Neural crest cell (in vitro differentiated cells): ENCODE measurements around the gene PLK3. TPM values are rescaled to one million over a fixed set of nuclear protein-coding genes. Genes with fewer than 3 reads are reported as not detected.

Experiments used
- DNase-seq: peaks from one replicate; pipeline ENCODE4 v3.0.0; 2021; ENCODE audit warnings: low read depth, mixed read lengths, low spot score
- H3K27ac Mint-ChIP-seq: one replicate; pipeline ENCODE4 v1.8.0; 2021; ENCODE audit warnings: mild to moderate bottlenecking, mixed read lengths; ENCODE audit not compliant: unreplicated experiment
- H3K27me3 Mint-ChIP-seq: 2 replicates; pipeline ENCODE4 v1.8.0; 2021; ENCODE audit warnings: low read depth, mild to moderate bottlenecking, mixed read lengths
- H3K36me3 Mint-ChIP-seq: 2 replicates; pipeline ENCODE4 v1.8.0; 2021; ENCODE audit warnings: low read depth, mild to moderate bottlenecking, mixed read lengths
- H3K4me1 Mint-ChIP-seq: 2 replicates; pipeline ENCODE4 v1.8.0; 2021; ENCODE audit warnings: mixed read lengths
- H3K4me3 Mint-ChIP-seq: one replicate; pipeline ENCODE4 v1.8.0; 2021; ENCODE audit warnings: mild to moderate bottlenecking, mixed read lengths
- H3K9me3 Mint-ChIP-seq: 2 replicates; pipeline ENCODE4 v1.8.0; 2021; ENCODE audit warnings: mixed read lengths
- CTCF ChIP-seq: fragments of 200-600 bp; sonication (generic); conservative IDR thresholded peaks from 2 replicates; pipeline ENCODE4 v1.5.0; 2021; ENCODE audit warnings: antibody characterized with exemption, mild to moderate bottlenecking
- total RNA-seq: library from RNA; stranded (reverse); gene quantifications from 2 replicates; pipeline ENCODE4 v1.2.1, GENCODE V29; 2021

Gene PLK3
- total RNA-seq, 1 donor from 2014 or later, result 15.3 TPM

DNA sequence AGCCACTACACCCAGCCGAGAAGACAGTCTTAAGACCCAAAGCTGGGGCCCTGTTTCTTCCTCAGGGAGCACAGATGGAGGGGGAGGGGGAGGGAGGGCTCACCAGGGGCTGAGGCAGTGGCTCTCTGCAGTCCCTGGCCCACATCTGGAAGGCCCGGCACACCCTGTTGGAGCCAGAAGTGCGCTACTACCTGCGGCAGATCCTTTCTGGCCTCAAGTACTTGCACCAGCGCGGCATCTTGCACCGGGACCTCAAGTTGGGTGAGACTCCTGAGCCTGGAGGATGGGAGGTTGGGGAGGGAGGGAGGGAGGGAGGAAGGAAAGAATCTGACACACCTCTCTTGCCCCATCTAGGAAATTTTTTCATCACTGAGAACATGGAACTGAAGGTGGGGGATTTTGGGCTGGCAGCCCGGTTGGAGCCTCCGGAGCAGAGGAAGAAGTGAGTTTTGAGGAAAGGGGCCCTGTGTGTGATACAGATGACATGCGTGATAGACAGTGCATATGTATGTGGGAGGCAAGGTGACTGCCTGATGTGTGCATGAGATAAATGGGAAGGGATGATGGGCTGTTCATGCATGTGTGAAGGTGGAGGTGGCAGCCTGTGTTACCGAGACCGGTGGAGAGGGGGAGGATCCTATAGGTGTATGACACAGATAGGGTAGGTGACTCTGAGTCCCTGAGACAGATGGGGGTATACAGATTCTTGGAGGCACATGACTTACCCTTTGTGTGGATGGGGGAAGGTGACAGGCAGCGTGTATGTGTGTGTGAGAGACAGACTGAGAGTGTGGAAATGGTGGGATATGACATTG lies 1.5 kb downstream of the PLK3 start:
- Mint-ChIP-seq H3K9me3 (no peaks in the 10 kb centered on the region), H3K4me3 (peak overlapping the region; percentile 87), H3K36me3 (peaks cover 5% of the 10 kb centered on the region), H3K27me3 (peaks cover 4% of the 10 kb centered on the region), H3K27ac (peak overlapping the region; percentile 91), H3K4me1 (peaks cover 31% of the 10 kb centered on the region)
- TF ChIP-seq CTCF, result no peak
- DNase-seq, result no peak

- Mint-ChIP-seq H3K4me1 (peaks cover 39% of the 10 kb centered on the region), H3K4me3 (peak overlapping the region; percentile 84), H3K27ac (peak overlapping the region; percentile 91), H3K27me3 (peaks cover 4% of the 10 kb centered on the region), H3K9me3 (no peaks in the 10 kb centered on the region), H3K36me3 (peaks cover 9% of the 10 kb centered on the region)
- peak; percentile 49 for DNase-seq
- TF ChIP-seq CTCF, result no peak
Observed at GRCh38 chr1:44802306-44803061, 2.3 kb downstream of the PLK3 start.

DNA sequence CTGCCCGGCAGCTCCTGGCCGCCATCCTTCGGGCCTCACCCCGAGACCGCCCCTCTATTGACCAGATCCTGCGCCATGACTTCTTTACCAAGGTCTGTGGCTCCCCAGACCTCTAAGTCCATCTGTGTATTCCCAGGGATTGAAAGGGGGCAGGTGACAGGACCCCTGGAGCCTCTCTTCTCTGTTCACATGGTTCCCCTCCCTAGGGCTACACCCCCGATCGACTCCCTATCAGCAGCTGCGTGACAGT lies 2.8 kb downstream of the PLK3 start:
- peak overlapping the region; percentile 83 for H3K27ac Mint-ChIP-seq
- TF ChIP-seq CTCF, result no peak
- peaks cover 4% of the 10 kb centered on the region for H3K27me3 Mint-ChIP-seq
- peaks cover 44% of the 10 kb centered on the region for H3K4me1 Mint-ChIP-seq
- H3K4me3 Mint-ChIP-seq, result peak overlapping the region; percentile 84
- H3K9me3 Mint-ChIP-seq, result no peaks in the 10 kb centered on the region
- no peak for DNase-seq
- peaks cover 9% of the 10 kb centered on the region for H3K36me3 Mint-ChIP-seq

DNA sequence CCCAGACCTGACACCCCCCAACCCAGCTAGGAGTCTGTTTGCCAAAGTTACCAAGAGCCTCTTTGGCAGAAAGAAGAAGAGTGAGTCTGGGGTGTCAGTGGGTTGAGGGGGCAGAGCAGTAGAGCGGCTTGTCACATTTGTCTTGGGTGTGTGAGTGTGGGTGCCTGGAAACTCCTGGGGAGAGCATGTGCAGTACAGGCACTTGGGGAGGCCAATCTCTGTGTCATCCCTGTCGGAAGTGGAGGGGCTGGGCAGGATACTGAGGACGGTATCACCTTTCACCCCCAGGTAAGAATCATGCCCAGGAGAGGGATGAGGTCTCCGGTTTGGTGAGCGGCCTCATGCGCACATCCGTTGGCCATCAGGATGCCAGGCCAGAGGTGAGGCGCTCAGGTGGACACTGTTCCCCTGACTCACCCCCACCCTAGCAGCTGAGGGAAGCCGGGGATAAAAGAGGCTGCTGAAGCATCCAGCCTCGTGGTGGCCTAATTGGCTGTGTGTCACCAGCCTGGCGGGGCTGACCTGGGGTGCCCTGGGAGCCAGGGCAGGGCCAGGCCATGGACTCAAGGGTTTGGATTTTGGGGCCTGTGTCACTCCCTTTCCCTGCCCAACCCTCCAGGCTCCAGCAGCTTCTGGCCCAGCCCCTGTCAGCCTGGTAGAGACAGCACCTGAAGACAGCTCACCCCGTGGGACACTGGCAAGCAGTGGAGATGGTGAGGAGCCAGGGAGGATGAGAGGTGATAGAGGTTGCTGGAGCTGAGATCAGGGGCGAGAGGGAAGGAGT lies 3.3 kb downstream of the PLK3 start:
- Mint-ChIP-seq H3K27me3 (peaks cover 4% of the 10 kb centered on the region), H3K4me1 (peaks cover 49% of the 10 kb centered on the region), H3K36me3 (peaks cover 9% of the 10 kb centered on the region), H3K4me3 (peak overlapping the region; percentile 84), H3K27ac (peak overlapping the region; percentile 83), H3K9me3 (no peaks in the 10 kb centered on the region)
- DNase-seq, result no peak
- no peak for TF ChIP-seq CTCF

- H3K36me3 Mint-ChIP-seq, result peaks cover 9% of the 10 kb centered on the region
- no peaks in the 10 kb centered on the region for H3K9me3 Mint-ChIP-seq
- peak overlapping the region; percentile 47 for H3K4me3 Mint-ChIP-seq
- peaks cover 4% of the 10 kb centered on the region for H3K27me3 Mint-ChIP-seq
- TF ChIP-seq CTCF, result no peak
- H3K4me1 Mint-ChIP-seq, result peaks cover 55% of the 10 kb centered on the region
- no peak for DNase-seq
- H3K27ac Mint-ChIP-seq, result no peak overlapping the region
Observed at GRCh38 chr1:44805311-44806024, 5.3 kb downstream of the PLK3 start.
